Hematopoietic multipotent progenitor cell treated with erythropoietin and hydrocortisone succinate and interleukin-3 and kit ligand, for 8 days (in vitro differentiated cells): ENCODE data around the gene NFIX.

ENCODE experiments used
- DNase-seq: peaks from one replicate; pipeline ENCODE4 v3.0.0-alpha.2; 2015

NFIX gene

DNA sequence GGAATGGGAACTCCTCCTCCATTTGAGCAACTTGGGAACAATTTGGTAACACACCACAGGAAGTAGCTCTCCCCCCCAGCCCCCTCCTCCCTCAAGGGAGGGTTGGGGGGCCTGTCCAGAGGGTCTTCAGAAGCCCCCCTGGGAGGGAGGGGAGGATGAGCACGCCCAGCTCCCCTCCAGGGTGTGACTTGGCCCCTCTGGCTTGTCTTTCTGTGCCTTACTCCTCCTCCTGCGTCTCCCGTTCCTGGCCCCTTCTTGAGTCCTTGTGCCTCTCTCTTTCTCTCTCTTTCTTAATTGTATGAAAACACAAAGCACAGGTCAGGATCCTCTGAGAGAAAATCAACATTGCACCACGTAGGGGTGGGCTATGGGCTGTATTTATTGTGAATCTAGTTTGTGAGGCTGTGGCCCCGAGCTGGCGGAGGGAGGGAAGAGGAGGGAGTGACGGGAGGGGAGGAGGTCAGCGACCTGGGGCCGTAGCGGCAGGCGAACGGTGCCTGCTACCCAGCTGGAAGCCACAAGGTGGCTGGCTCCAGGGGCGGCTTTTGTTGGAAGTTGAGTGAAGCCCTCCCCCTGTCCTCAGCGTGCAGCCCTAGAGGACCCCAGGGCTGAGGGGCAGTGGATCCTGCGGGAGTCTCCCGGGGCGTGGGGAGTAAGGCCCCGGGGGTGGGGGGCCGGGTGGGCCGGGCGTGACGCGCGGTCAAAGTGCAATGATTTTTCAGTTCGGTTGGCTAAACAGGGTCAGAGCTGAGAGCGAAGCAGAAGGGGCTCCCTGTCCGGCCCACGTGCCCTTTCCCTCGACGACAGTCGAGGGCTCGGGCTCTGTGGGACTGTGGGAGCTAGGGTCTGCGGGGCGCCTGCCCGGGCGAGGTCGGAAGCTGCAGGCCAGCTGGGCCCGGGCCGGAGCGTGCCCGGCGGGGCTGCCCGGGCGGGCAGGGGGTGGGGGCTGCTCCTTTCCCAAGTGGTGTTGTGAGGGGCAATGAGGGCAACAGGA is 101.0 kb downstream of the NFIX start:
- peak; percentile 83 for DNase-seq

DNA sequence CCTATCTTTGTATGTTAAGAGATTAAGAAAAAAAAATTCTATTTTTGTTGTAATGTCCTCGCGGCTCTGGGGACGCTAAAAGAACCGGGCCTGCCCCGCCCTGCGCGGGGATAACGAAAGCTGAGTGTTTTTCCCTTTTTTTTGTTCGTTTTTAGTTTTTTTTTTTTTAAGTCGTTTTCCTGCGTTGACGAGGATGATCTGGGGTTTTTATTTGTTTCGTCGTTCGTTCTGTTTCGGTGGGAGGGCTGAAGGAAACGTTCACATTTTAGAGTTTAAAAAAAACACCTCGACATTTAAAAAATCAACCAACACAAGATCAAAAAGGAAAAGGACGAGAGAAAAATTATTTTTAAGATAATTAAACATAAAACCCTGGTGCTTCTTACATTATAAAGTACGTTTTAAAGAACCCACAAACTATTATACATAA is 101.8 kb downstream of the NFIX start:
- peak; percentile 70 for DNase-seq

DNA sequence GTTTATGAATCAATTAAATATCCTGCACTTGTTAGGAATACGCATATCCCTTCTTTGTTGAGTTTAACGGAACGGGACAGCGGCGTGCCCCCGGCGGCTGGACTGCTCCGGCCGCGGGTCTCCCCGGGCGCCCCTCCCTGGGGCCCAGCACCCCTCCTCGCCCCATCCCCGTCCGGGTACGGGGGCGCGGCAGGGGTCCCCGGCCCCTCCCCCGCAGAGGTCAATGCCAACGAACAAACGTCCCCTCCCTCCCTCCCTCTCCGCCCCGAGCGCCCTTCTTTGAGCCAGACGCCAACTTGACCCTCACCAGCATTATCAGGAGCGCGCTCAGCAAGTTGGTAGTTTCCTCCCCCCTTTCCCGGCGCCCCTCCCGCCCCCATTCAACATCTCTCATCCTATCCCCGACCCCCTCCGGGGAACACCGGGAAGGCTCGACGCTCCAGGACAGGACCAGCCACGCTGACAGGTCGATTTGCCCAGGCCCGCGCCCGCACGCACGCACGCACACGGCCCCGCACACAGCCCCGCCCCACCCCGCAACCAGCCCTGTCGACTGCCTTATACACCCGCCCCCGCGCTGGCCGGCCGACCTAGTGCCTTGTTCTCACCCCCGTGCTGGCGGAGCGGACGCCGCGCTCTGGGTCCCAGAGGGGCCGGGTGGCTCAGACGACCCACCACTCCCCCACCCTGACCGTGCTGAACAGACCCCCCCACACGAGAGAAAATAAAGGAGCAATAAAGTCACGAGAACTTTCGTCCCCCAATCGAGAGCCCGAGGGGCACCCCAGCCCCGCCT is 102.4 kb downstream of the NFIX start:
- peak; percentile 76 for DNase-seq

DNA sequence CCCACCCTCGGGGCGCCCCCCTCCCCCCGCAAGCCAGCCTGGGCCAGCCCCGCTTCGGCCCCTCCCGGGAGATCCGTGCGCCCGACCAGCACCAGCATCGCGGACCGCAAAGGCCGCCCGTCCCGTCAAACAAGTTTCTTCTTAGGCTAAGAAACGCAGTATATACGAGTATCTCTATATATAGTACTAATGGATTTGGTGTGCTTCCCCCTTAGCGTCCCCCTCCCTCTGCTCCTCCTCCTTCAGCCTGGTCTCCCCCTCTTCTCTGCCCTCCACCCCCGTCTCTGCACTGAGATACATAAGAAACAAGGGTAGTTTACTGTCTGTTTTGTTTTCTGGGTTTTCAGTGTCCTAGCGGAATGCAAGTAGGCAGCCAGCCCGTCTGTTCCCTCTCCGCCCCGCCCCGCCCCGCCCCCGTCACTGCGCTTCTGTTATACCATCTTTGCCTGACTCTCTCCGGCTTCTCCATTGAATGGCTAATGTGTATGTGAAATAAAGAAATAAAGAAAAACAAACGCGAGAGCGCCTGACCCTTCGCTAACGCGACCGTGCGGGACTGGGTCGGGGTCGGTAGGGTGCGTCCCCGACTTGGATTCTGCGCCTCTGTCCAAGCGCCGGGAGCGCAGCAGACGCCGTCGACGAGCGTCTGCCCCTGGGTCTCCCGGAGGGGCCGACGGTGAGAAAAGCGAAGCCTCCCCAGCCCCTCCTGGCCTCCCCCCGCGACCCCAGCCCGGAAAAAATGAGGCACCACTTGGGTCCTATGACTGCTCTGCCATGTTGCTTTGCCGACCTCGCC is 103.2 kb downstream of the NFIX start:
- DNase-seq, result peak; percentile 84

DNA sequence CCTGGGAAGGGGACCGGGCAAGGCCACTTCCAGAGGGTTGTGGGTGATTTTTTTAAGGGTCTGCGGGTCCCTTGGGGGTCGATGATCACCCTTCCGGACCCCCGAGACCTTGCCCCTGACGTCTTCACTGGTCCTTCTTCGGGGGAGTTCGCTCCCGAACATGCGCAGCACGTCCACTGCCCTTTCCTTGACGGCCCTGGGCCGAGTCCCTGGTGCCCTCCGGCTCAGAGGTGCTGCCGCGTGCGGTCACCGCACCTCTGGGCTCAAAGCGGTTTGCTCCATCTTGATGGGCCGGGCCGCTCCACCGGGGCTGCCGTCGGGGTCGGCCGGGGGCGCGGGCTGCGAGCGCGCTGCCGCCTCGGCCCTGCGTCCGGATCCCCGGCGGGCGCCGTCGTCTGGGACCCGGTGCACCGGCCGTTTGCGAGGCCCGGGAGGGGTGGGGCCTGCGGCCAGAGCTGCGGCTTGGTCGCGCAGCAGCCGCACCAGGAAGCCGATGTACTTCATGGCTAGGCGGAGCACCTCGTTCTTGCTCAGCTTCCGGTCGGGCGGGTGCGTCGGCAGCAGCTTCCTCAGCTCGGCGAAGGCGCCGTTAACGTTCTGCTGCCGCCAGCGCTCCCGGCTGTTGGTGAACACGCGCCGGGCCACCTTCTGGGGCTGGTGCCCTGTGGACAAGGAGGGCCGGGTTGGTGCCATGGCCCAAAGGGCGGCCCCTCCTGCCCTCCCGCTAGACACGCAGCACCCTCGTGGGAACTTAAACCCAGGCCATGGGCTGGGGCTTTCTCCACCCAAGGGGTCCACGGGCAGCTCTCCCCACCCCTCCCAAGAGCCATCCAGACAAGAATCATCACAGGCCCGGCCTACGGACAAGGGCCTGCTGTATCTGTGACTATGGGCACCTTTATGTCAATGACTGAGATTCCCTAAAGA is 104.1 kb downstream of the NFIX start:
- peak; percentile 85 for DNase-seq

DNA sequence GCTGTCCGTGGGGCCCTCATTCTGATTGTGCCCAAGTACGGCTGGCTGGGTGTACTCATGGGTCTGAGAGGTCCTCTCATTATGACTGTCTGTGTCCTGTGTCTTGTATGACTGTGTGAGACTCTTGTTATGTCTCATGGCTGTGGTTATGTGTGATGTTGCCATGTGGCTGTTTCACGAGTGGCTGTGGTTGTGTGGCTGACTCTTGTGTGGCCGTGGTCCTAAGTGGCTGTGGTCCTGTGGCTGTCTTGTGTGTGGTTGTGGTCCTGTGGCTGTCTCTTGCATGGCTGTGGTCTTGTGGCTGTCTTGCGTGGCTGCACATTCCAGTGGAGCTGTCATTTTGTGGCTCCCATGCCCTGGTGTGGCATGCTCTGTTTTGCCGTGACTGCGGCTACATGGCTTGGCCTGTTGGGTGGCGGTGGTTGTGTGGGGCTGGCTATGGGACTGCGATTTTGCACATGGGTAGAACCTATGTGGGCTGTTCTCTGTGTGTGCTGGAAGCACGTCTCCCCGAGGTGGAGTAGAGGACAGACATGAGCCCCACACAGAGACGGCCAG is 104.8 kb downstream of the NFIX start:
- DNase-seq, result peak; percentile 59

DNA sequence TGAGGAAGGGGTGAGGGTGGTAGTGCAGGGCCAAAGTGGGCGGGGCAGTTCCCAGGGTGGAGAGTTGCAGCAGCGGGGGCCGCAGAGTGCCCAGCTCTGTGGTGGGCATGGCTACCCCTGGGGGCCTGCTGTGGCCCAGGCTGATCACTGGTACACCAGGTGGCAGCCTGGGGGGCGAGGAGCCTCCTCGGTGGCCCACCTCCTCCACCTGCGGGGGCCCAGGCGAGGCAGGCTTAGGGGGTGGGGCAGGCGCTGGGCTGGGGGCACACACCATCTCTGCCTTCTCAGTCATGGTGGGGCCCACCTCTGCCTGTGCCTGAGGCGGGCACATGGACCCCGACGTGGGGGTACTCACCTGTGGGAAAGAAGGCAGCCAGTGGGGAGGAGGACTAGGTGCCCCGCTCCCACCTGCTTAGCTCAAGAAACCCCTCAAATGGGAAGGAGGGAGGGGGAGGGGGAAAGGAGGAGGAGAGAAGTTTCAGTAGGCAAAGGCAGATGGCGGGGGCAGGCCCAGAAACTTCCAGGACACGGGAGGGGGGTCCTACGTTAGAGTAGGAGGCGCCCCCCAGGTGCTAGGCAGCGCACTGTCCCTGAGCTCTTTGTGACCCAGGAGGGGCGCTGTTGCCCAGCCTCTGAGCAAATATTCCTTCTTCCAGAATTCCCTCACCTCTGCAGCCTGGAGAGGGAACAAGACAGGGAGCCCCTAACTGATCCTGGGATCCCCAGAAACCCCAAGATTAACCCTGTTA is 105.7 kb downstream of the NFIX start:
- DNase-seq, result peak; percentile 67

DNA sequence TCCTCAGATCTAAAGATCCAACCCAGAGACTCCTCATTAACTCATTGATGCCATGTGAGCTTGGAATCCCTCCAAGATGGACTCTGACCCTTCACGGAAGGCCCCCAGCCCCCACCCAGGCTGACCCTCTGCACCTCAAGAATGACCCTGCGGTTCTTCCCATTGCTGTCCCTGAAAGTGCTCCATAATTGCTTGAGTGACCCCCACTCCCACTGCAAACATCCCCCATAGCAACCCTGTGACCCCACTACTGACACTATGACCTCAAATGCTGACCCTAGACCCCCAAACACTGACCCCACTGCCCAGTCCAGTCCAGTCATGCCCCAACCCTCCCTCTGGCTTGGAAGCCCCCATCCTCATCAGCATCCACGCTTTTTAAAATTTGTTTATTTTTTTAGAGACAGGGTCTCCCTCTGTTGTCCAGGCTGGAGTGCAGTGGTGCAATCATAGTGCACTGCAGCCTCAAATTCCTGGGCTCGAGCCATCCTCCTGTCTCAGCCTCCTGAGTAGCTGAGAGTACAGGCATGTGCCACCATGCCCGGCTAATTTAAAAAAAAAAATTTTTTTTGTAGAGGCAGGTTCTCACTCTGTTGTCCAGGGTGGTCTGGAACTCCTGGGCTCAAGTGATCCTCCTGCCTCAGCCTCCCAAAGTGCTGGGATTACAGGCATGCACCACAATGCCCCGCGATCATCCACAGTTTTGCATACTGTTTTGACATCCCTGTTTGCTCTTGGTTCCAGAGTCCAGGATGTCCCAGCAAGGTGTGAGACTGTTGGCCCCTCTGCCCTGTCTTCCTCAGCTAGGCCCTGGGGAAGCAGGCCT is 106.5 kb downstream of the NFIX start:
- peak; percentile 26 for DNase-seq

DNA sequence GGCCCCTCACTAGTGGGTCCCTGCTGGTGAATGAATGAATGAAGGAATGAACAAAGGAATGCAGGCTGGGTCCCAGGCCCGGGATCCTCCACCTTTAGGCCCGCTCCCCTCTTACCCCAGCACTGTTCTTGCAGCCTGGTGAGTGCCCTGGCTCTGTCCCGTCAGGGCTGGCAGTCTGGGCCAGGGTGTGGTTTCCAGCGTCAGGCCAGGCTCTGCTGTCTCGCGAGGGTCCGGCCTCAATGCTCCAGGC is 107.1 kb downstream of the NFIX start:
- DNase-seq, result no peak

DNA sequence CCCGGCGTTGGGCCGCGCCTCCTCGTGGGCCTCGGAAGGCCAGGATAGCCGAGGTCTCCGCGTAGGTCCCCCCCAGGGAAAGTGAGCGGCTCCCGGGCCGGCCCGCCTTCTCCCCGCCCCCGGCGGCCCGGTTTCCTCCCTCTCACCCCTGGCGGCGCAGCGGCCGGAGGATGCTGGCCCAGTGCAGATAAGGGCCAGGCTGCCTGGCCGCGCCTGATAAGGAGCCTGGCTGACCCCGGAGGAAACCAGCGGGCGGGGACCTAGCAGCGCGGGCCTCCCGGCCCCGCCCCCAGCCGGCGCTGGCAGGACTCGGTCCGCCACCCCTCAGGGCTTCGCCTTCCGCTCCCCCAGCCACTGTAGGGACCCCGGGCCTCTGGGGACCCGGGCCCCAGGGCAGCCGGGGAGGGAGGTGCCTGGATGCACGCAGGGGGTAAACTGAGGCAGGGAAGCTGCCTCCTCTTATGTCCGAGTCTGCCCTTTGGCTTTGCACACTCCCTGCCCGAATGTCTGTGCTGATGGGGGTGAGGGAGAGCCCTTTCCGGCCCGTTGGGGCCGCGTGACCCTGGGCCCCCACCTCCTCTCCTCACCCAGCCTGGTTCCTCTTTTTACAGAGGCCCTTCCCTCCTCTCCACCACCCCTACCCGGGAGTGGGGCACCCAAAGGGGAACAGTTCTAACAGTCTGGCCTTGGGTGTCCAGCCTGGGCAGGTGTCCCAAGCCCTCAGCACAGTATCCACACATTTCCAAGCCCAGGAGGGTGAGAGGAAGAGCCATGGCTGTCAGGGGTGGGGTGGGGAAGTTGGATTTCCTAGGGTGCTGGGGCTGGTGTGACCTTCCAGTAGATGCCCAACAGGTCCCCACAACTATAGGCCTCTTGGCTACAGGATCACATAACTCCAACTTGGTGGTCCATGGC is 107.6 kb downstream of the NFIX start, which contains the start of gene LYL1:
Gene LYL1, minus strand, starts transcription at position 193 of the 915 bp plus-strand sequence. CDS start 1,687 bp downstream, outside the sequence.
- DNase-seq, result peak; percentile 98

DNA sequence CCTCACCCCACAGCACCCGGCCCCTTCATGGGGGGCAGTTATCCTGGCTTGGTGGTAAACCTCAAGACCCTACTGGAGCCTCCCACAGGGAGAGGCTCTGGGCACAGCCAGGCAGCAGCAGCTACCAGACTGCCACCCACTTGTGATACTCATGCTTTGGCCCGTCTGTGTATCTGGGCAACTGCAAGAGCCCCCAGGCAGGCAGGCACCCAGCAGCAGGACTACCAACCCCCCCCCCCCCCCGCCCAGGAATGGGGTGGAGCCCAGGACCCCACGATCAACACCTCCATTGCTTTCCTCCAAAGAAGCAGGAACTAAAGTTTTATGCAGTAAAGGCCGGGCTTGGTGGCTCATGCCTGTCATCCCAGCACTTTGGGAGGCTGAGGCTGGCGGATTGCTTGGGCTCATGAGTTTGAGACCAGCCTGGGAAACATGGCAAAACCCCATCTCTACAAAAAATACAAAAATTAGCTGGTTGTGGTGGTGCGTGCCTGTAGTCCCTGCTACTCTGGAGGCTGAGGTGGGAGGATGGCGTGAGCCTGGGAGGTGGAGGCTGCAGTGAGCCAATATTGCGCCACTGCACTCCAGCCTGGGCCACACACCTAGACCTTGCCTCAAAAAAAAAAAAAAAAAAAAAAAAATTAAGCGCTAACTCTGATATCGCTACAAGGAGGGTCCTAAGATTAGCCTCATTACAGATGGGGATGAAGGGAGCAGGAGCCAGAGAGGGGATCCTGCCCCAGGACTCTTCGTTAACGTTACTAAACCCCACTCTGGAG is 108.5 kb downstream of the NFIX start:
- peak; percentile 80 for DNase-seq

DNA sequence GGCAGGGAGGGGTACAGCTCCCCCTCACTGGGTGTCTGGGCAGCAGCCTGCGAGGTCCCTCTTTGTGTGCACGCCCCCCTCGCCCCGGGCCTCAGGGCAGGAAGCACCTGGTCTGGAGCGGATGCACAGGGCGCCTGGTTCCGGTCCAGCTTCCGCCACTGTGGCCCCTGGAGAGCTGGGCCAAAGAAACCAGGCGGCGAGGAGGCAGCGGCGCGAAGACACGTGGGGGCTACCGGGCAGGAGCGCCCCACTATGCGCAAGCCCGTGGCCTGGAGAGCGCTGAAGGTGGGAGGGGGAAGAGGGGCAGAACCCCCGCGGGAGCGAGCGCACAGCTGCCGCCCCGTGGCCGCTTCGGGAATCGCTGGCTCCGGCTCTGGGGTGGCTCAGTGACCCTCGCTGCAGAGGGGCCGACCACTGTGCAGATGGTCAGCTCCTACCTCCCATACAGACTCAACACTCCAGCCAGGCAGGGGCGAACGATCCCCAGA is 109.1 kb downstream of the NFIX start:
- peak; percentile 81 for DNase-seq

DNA sequence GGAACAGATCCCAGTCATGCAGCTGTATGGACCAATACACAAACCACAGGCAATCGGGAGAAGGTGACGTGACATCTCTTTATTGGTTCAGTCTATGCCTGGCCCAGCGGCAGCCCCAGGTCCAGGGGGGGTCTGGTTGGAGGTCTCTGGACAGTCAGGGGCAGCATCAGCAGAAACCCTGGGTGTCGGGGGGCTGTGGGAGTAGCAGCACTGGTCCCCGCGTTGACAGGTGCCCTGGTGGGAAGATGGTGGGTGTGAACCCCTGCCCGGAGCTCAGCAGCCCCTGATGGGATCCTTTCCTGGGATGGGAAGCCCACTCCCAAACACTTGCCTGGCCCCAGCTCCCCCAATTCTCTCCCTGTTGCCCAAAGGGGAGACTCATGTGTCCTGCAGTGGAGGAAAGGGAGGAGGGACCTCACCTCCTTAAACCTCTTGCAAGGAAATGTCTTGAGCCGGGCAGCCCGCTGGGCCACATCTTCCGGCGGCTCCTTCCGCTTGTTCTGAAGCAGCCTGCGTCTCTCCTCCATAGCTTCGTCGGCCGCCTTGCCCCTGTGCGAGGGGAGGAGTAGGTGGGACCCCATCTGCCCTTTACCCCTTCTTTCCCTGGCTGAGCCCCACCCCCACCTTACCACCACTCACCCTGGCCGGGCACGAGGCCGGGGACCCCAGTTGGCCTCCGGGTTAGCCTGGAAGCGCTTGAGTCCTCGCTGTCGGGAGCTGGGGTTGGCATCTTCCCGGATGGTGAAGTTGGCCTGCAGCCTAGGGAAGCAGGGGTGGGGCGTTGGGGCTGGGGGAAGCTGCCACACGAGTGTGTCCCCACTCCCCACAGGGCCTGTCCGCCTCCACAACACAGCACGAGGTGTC is 109.8 kb downstream of the NFIX start:
- DNase-seq, result peak; percentile 36

DNA sequence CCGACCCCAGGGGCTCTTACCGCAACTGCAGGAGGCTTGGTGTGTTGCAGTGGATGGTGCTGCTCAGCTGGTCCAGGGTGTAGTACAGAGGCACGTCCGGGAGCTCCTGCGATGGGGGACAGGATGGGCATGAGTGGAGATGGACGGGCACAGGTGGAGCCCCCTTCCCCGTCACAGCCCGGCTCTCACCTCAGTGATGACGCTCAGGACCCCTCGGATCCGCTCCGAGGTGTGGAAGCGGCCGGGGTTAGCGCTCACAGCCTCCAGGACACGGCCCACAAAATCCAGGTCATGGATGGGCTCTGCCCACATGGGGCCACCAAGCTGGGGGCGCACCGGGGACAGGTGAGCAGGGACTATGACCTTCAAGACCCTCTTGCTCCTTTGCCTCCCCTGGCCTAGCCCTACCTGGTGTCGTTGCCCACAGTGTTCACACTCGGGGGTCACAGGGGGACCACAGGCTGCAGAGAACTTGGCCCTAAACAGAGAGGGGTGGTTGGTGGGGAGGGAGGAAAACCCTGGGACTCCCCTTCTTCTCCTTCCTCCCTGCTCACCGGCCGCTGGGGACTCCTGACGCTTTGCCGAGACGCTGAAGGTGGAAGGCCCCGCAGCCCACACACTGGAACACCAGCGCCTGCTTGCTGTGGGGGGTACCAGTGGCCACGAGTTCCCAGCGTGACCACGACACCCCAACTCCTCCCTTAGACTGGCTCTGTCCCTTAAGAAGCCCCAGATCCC is 114.3 kb downstream of the NFIX start:
- DNase-seq, result no peak

DNA sequence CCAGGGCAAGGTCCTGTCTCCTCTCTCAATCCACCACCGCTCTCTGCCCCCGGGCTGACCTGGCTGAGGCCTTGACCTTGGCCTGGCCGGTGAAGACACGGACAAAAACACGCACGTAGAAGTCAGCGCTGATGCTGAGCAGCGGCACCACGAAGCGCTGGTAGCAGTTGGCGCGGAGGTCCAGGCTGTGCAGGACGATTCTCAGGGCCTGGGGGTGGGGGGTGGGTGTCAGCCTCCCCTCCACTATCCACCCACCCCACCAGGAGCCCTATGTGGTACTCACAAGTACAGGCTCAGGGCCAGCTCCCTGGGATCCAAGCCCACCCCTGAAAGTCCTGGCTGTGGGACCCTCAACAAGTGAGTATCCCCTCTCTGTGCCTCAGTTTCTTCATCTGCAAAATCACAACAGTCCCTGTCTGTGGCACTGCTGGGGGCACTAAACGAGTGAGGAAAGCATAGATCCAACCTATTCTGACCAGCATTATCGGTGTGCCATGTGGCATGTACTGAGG is 114.9 kb downstream of the NFIX start:
- DNase-seq, result no peak

DNA sequence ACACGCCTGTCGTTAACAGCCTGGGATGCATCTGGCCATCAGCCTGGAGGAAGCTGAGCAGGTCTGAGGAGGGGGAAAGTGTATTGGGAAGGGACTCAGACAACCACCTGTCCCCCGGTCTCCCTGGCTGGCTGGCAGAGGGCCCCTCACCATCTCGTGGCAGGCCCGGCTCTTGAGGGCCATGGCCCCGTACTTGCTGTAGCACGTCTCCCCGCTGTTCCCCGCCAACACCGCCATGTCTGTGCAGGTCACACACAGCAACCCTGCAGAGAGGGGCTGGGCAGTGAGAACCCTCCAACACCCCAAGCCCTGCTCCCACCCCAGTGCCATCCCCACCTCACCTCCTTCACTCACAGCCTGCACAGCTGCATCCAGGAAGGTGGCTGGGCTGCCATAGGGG is 117.3 kb downstream of the NFIX start:
- DNase-seq, result no peak
